Stimulated activated CD4-positive, alpha-beta T cell treated with anti-CD3 and anti-CD28 coated beads, Interleukin-1b, Interleukin-23, amount 100 ng/mL, for 24 hours (primary cell): ENCODE data around the gene LRRC26.

Experiments
- DNase-seq, 4 experiments: peaks; one replicate each; pipeline ENCODE4 v3.0.0-alpha.2; 2020; ENCODE audit warnings: low read depth in 4 of 4, low spot score in 1 of 4

LRRC26 gene, protein sequence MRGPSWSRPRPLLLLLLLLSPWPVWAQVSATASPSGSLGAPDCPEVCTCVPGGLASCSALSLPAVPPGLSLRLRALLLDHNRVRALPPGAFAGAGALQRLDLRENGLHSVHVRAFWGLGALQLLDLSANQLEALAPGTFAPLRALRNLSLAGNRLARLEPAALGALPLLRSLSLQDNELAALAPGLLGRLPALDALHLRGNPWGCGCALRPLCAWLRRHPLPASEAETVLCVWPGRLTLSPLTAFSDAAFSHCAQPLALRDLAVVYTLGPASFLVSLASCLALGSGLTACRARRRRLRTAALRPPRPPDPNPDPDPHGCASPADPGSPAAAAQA

DNA sequence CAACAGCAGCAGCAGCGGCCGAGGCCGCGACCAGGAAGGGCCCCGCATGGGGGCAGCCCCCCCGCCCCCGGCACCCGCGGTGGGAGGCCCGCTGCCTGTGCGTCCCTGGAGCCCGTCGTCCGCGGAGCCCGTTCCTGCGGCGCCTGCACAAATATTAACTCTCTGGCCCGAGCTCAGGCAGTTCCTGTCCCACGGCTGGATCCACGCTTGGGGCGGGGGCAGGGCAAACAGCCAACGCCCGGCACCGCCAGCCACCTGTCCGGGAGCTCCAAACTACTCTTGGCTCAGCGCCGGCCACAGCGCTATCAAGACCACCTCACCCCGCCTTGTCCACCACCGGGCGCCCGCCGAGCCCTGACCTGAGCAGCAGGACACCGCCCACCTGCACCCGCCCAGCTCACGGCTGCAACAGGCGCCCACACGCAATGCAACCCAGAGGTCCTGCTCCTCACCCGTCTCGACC is at the start of gene LRRC26:
Gene LRRC26, minus strand, starts transcription at position 156 of the 463 bp plus-strand sequence. Its CDS starts 108 bp downstream, at position 48.
- no peak for DNase-seq

DNA sequence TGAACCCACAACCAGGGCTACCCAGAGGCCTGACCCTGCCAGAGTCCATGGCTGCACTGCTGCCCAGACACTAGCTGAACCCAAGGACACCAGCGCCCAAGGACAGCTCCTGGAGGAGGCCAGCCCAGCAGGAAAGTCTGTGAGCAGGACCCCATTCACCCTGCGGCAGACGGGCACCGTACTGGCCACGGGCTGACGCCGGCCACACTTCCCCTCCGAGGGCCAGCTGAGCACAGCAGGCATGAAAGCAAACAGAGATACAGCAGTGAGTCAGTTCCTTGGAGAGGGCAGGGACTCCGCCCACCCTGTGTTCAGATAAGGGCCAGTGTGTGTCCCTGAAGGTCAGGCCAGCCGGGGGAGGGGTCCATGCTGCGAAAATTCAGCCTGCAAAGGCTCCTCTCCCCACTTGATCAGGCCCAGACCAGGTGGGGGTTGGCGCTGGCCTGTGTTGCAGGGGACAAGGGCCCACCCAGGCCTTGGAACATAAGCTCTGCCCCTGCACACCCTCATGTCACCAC is 49.0 kb upstream of the LRRC26 start:
- DNase-seq, result no peak

DNA sequence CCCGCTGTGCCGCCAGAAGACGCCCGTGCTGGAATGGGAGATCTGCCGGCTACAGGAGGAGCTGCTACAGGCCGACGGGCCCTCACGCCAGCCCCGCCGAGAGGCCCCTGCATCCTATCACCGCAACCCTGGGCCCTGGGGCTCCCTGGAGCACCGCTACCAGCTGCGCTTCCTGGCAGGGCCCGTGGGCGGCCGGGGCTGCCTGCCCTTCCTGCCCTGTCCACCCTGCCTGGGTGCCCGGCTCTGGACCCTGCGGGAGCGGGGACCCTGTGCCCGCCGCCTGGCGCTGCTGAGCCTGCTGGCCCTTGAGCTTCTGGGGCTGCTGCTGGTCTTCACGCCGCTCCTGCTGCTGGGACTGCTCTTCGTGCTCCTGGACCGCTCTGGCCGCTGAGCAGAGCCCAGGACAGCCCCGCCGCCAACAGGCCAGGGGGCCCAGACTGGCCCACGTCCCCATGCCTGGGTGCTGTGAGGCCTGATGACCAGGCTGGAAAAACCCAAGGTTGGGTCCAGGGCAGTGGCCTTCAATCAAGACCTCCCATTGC is 48.4 kb upstream of the LRRC26 start:
- no peak for DNase-seq

DNA sequence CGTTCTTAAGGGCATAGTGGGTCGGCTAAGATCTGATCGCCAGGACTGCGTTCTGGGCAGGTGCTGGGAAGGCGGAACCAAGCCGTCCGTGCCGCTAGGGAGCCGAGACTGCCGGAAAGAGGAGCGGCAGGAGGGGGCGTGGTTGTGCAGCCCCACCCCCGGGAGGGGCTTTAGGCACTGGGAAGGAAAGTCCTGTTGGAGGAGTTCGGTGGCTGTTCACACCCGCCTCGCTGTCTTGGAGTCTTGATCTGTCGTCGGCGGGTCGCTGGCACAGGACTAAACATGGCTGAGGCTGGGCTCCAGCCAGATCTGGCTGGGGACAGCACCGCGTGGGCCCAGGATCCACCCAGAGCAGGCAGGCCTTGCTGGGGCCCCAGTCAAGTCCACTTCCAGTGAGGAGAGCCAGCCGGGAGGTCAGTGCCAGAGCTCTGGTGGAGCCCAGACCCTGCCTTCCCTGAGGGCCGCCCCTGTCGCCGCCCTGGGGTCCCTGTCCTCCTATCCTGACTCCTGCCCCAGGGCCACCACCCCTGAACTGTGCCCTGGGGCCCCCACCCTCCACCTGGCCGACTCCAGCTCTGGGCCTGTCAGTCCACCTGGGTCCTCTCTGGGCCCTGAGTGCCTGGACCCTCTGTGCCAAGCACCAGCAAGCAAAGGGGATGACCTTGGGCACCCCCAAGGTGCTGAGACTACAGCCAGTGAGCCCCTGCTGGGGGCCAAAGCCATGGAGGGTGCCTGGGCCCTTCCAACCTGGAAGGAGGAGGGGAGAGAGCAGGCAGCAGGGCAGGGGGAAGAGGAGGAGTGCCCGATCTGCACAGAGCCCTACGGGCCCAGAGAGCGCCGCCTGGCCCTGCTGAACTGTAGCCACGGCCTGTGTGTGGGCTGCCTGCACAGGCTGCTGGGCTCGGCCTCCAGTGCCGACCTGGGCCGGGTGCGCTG is 47.7 kb upstream of the LRRC26 start:
- DNase-seq, result no peak

DNA sequence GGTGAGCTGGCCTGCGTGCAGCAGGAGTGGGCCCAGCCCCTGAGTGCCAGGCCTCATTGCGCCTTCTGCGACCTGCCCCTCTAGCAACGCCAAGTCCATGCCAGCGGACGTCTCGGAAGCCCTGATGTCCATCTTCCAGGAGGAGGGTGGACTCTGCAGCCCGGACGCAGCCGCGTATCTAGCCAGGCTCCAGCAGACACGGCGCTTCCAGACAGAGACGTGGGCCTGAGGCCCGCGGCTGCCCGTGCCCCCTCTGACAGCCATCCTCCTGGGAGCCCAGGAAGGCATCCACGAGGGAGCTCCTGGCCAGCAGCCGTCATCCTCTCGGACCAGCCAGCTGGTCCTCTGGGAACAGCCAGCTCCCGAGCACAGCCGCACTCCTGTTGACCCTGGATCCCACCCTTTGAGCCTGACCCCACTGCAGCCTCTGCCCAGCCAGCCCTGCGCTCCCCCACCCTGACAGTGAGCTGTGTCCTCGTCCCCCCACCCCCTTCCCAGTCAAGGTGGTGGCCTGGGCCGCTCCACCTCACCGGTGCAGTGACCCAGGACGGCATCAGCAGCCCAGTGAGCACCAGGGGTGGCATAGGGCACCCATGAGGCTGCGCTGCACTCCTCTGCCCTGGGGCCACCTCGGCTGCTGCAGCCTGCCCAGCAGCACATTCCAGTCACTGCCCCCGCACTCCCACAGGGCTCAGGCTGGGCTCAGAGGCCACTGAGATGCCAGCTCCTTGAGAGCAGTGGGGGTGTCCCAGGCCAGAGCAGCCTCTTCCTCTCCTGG is 46.5 kb upstream of the LRRC26 start:
- DNase-seq, result no peak

DNA sequence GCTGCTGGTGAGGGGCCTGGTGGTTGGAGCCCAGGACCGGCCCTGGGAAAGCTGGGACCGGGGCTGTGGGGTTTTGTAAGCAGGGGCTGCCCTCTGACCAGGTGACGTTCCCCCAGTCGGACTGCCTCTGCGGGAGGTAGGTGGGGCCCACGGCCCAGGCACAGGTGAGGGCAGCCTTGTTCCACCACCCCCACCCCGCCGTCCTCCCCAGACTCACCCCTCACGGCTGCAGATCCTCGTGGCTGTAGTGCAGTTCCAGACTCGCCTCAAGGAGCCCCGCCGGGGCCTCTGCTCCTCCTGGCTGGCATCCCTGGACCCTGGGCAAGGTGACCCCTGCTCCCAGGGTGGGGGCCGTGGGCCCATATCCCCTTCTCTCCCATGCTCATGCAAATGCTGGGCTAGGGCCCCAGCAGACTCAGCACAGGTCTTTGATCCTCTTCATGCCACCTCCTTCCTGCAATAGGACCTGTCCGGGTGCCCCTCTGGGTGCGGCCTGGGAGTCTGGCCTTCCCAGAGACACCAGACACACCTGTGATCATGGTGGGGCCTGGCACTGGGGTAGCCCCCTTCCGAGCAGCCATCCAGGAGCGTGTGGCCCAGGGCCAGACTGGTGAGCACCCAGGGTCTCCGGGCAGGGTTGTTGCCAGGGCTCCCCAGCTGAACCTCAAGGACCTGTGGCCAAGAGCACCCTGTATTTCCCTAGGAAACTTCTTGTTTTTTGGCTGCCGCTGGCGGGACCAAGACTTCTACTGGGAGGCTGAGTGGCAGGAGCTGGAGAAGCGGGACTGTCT is 45.5 kb upstream of the LRRC26 start:
- no peak for DNase-seq

DNA sequence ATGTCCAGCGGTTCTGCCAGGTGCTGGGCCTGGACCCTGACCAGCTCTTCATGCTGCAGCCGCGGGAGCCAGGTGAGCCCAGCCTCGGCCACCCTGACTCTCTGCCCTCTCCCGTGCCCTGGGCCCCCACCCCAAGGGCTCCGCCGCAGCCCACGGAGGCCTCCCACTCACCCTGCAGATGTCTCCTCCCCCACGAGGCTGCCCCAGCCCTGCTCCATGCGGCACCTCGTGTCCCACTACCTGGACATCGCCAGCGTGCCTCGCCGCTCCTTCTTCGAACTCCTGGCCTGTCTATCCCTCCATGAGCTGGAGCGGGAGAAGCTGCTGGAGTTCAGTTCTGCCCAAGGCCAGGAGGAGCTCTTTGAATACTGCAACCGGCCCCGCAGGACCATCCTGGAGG is 44.8 kb upstream of the LRRC26 start:
- no peak for DNase-seq

DNA sequence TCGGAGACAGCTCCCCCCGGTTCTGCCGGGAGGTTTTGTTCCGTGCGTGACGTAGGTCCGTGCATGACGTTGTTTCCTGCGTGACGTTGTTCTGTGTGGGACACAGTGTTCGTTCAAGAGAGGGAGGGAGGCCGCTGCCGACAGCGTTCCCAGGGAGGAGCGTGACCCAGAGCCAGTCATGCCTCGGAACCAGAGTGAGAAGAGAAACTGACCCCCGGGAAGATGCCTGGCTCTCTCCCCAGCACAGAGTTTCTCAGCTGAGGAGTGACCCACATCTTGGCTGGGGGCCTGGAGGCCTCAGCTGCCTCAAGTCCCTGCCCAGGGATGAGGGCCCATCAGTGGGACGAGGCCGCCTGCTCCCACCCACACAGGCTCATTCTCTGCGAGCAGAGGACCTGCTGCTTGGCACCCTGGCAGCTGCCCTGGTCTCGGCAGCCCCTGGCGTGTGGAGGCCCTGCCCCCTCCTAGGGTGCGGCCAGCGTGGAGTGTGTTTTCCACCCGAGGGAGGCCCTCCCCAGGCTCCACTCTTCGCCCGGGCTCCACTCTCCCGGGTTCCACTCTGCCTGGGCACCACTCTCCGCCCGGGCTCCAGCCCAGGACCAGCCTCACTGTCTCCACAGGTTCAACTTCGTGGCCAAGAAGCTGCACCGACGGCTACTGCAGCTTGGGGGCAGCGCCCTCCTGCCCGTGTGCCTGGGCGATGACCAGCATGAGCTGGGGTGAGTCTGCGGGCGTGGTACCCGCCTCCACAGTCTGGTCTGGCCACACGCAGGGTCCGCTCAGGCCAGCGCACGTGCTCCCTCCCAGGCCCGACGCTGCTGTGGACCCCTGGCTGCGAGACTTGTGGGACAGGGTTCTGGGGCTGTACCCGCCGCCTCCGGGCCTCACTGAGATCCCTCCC is 43.6 kb upstream of the LRRC26 start:
- no peak for DNase-seq

DNA sequence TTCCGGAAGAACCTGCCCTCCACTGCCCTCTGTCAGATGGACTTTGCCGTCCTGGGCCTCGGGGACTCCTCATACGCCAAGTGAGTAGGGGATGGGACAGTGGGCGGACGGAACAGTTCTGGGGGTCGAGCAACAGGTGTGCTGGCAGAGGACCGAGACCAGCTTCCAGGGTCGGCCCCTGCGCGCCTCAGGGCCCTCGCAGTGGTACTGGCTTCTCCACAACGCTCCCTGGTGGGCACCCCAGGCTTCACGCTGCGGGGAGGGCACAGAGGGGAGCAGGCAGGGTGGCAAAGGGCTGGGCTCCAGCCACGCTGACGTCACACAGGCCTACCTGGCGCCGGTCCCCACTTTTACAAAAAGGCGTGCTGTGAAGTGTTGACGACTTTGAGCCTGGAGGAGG is 42.7 kb upstream of the LRRC26 start:
- no peak for DNase-seq

DNA sequence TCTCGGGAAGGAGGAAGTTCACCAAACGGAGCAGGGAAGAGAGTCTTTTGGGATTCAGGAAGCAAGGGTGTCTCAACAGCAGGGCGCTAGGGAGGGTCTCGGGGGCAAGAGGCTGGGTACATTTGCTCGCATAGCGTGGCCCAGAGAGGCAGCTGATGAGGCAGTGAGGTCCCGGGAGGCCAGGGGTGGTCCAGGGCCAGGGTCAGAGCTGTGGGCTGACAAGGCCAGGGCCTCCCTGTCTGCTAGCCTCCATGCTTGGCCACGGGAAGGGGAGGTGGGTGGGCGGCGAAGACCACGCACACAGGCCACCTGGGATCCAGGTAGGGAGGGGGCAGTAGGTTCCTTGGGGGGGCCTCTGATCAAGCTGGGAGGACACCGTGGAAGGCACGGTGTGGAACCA is 41.7 kb upstream of the LRRC26 start:
- no peak for DNase-seq

DNA sequence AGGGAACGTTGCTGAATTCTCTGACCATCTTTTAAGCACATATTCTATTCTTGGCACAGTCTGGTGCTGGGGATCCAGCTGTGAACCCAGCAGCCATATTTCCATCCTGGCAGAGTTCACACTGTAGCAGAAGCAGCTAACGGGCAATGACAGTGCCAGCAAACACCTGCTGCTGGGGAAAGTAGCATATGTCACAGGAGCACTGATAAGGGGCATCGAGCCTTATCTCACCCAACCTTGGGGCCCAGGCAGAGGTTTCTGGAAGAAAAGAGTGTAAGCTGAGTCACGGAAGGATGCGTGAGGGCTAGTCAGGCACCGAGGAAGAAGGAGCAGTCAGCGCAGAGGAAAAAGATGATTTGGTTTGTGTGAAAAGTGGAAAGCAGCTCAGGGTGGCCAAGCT is 36.8 kb upstream of the LRRC26 start:
- DNase-seq, result no peak

DNA sequence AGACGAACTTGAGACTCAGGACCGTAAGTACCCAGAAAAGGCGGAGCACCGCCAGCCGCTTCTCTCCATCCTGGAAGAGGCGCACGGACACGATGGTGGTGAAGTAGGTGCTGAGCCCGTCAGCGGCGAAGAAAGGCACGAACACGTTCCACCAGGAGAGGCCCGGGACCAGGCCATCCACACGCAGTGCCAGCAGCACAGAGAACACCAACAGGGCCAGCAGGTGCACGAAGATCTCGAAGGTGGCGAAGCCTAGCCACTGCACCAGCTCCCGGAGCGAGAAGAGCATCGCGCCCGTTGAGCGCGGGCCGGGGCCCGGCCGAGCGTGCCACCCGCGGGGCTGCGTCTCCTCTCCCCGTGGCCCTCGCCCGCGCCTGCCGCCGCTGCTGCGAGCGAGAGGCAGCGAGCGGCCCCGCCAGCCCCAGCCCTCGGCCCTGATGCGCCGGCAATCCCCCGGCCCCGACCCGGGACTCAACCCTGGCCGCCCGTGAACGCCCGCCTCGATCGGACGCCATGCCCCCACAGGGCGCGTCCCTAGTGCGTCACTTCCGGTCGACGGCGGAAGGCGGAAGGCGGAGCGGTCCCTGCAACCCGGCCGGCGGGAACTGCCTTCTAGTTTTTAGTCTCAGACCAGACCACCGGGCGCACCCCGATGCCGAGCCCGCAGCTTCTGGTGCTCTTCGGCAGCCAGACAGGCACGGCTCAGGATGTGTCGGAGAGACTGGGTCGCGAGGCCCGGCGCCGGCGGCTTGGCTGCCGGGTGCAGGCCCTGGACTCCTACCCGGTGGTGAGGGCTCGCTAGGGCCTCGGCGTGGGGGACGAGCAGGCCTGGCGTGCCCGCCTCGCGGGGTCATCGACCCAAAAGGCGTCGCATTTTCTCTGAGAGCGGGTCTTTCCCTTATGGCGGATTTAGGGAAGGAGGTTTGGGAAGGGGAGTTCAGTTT is 35.5 kb upstream of the LRRC26 start, which contains the start of the genes NDOR1 and TMEM203:
Gene NDOR1, plus strand, starts transcription at position 575 of the 944 bp plus-strand sequence. Its CDS starts 78 bp downstream, at position 653.
Gene TMEM203, minus strand, starts transcription at position 523 of the 944 bp plus-strand sequence. Its CDS starts 234 bp downstream, at position 289.
- DNase-seq, result peak; percentile 90 to 97 (median 94)

DNA sequence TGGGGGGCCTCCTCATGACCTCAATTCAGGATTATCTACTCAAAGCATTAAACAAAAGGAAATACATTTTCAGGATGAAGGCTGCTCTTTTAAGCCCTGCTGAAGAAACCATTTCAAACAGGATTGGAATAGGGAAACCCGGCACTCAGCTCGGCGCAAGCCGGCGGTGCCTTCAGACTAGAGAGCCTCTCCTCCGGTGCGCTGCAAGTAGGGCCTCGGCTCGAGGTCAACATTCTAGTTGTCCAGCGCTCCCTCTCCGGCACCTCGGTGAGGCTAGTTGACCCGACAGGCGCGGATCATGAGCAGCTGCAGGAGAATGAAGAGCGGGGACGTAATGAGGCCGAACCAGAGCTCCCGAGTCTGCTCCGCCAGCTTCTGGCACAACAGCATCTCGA is 34.9 kb upstream of the LRRC26 start:
- no peak for DNase-seq

DNA sequence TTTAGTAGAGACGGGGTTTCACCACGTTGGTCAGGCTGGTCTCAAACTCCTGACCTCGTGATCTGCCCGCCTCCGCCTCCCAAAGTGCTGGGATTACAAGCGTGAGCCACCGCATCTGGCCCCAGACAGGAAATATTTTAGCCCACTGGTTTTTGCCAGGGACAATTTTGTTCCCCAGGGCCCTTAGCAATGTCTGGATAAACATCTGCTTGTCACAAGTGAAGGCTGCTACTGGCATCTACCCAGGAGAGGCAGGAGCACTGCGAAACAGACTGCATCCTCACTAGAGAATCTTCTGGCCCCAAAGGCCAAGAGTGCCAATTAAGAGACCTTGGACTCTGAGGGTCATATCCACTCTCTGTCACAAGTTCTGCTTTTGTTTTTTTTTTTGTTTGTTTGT is 33.1 kb upstream of the LRRC26 start:
- no peak for DNase-seq

DNA sequence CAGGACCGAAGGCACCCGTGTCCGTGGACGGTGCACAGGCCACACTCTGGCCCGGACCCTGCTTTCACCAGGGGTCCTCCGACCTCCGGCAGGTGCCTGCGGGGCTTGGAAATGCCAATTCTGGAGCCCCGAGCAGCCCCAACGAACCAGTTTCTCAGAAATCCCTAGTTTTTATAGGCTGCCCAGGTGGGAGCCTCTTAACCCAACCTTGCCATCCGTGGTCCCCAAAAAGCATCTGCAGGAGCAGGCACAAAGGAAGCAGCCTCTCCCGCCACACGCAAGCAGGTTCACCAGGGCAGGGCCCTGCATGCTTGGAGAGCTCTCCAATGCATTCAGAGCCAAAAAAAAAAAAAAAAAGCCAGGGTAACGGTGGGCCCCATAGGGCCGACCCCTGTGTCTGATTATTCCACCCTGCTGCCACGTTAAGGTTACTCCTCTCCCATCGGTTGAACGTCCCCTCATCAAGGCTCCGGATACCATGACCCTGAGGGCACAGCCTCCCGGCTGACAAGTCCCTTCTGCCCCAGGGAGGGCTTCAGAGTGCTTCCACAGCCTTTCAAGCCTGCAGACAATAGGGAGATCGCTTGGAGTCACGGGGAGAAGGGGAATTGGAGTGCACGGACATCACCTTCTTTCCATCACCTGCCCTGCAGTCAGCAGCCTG is 31.5 kb upstream of the LRRC26 start:
- DNase-seq, result no peak

DNA sequence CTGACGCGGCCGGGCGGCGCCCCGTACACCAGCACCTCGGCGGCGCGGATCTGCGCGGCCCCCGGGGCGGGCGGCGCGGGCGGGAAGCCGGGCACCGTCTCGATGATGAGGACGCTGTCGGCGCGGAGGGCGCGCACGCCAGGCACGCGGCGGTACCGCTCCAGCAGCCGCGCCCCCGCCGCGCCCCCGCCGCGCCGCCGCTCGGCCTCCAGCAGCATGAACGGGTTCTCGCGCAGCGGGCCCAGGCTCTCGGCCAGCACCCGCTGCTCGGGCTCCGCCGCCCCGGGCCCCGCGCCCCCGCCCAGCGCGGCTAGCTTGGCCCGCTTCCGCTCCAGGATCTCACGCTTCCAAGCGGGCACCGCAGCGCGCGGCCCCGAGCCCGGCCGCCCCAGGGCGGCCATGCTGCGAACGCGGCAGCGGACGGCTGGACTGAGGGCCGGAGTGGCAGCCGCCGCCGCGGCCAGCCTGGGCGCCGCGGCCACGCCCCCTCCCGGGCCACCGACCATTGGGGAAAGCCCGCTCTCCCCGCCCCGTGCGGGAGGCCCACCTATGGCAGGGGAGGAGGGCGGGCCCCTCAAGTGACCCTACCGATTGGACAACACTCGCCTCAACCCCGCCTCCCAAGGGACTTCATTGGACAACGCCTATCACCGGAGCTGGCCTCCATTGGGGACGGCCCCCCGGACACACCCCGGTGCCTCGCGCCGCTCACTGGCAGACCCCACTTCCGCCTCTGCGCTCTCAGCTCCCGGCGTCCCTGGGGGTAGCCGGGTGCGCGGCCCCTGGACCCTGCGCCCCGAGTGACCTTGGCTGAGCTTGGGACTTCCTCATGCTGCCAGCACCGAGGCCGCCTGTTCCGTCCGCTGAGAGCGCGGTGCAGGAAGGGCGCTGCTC is 30.7 kb upstream of the LRRC26 start, which contains the start of gene TPRN:
Gene TPRN, minus strand, starts transcription at position 431 of the 894 bp plus-strand sequence. Its CDS starts 30 bp downstream, at position 401.
- peak; percentile 87 to 99 (median 97) for DNase-seq
